Pancreas (tissue), 10 donors: ENCODE data around the gene ID4. TPM values are rescaled to one million over a fixed set of nuclear protein-coding genes. Genes with fewer than 3 reads are reported as not detected.

Source experiments
- ATAC-seq, 4 donors: fragments of 200-7000 bp; cut with Tn5 transposase; one replicate each; pipeline versions ENCODE4 v1.8.0 to v1.9.1; 2020; ENCODE audit warnings: mild to moderate bottlenecking in 4 of 4, moderate library complexity in 4 of 4
- DNase-seq, 6 donors: peaks; one replicate each; pipeline ENCODE4 v3.0.0-alpha.2; 2020
- FAIRE-seq: peaks from 2 replicates; lab custom pipeline; 2012; peaks lifted over from hg19 to GRCh38; lab: Jason Lieb, UNC
- H3K27ac ChIP-seq, 4 donors: fragments of 200-600 bp; sonication (generic); 1 replicate in 3 of 4; 2 replicates in 1 of 4; pipeline versions ENCODE4 v1.5.0 to v1.8.0; 2020
- H3K27me3 ChIP-seq, 4 donors: fragments of 200-600 bp; one replicate each; pipeline ENCODE4 v1.8.0; 2021
- H3K36me3 ChIP-seq, 3 donors: fragments of 200-600 bp; sonication (generic) in 1 of 3; one replicate each; pipeline versions ENCODE4 v1.5.0 to v1.8.0; 2020 to 2021
- H3K4me1 ChIP-seq, 3 donors: fragments of 200-600 bp; one replicate each; pipeline ENCODE4 v1.8.0; 2021
- H3K4me3 ChIP-seq, 4 donors: fragments of 200-600 bp; sonication (generic) in 2 of 4; one replicate each; pipeline versions ENCODE4 v1.5.0 to v1.8.0; 2020 to 2021
- H3K9me3 ChIP-seq, 4 donors: fragments of 200-600 bp; one replicate each; pipeline ENCODE4 v1.8.0; 2021
- WGBS, 2 donors: extraction: QIAGEN DNeasy Blood & Tissue Kit; methylation state at CpG; one replicate each; pipeline ENCODE4 v1.1.7; 2013; 5-methylcytosine and 5-hydroxymethylcytosine counted together
- intact Hi-C, 3 donors: fragments of 100-400 bp; cut with DNase I; formaldehyde crosslinking; loops; one replicate each; pipeline versions ENCODE4 v1.11.1 to v1.14.2; 2022
- polyA plus RNA-seq, 2 donors: library from polyadenylated mRNA; stranded (reverse); fragments of 200-250 nt; gene quantifications; one replicate each; pipeline ENCODE4 v1.2.3, GENCODE V29; 2013
- total RNA-seq, 6 donors: library from RNA; stranded (reverse); fragmentation: NEBNext Ultra II Directional in 4 of 6; extraction: Animal tissue kit (Norgen Biotek cat#: 25700) in 4 of 6; gene quantifications; one replicate each; pipeline versions ENCODE4 v1.2.1 to v1.2.4, GENCODE V29; 2021 to 2023
- TF ChIP-seq, protein P1 (sequence below), 4 donors: fragments of 200-600 bp; sonication (generic) in 3 of 4; IDR thresholded peaks; one replicate each; pipeline versions ENCODE4 v1.5.0 to v1.8.0; 2021; ENCODE audit warnings: antibody characterized with exemption in 4 of 4
- donor health status: healthy with polysubstance abuse.
- donor health status: DM: no; HTN: no; CAD: no; lungs with moderate emphysema.
- donor health status: DM: no; HTN: no; CAD: no.
- donor health status: control.
- donor health status: control.
- donor health status: Bipolar disorder and iron deficiency.
- donor health status: DM: yes; HTN: yes; CAD: no.
- donor health status: DM: no; HTN: no; CAD: no.
- donor health status: DM: no; HTN: no; CAD: no.
- donor health status: DM: yes; HTN: yes; CAD: no.

The ID4 gene
- total and polyA plus RNA-seq, 8 donors = 11.8 to 23.0 (median 16.8) TPM

- TF ChIP-seq, protein P1, sequence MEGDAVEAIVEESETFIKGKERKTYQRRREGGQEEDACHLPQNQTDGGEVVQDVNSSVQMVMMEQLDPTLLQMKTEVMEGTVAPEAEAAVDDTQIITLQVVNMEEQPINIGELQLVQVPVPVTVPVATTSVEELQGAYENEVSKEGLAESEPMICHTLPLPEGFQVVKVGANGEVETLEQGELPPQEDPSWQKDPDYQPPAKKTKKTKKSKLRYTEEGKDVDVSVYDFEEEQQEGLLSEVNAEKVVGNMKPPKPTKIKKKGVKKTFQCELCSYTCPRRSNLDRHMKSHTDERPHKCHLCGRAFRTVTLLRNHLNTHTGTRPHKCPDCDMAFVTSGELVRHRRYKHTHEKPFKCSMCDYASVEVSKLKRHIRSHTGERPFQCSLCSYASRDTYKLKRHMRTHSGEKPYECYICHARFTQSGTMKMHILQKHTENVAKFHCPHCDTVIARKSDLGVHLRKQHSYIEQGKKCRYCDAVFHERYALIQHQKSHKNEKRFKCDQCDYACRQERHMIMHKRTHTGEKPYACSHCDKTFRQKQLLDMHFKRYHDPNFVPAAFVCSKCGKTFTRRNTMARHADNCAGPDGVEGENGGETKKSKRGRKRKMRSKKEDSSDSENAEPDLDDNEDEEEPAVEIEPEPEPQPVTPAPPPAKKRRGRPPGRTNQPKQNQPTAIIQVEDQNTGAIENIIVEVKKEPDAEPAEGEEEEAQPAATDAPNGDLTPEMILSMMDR (IDR thresholded peaks at IDR 0.05) = no peak
- no peaks in the 10 kb centered on the region for H3K9me3 ChIP-seq
- FAIRE-seq (no peak), DNase-seq (no peak), ATAC-seq (no peak)
- no peaks in the 10 kb centered on the region for H3K36me3 ChIP-seq
- 56 to 58% methylated on average over 3 of the region's 3 CpGs for WGBS, 2 donors
- peak overlapping the region in 1 of 4 donors; percentile 17 for H3K27ac ChIP-seq
- intact Hi-C loops = no loop called here
- H3K27me3 ChIP-seq = peaks cover 0 to 6% (median 0%) of the 10 kb centered on the region in 4 donors
- H3K4me3 ChIP-seq = peak overlapping the region in 1 of 4 donors; percentile 67
- peaks cover 0 to 3% (median 0%) of the 10 kb centered on the region in 3 donors for H3K4me1 ChIP-seq
Measured at GRCh38 chr6:19841181-19841580, 4.0 kb downstream of the ID4 start.

DNA sequence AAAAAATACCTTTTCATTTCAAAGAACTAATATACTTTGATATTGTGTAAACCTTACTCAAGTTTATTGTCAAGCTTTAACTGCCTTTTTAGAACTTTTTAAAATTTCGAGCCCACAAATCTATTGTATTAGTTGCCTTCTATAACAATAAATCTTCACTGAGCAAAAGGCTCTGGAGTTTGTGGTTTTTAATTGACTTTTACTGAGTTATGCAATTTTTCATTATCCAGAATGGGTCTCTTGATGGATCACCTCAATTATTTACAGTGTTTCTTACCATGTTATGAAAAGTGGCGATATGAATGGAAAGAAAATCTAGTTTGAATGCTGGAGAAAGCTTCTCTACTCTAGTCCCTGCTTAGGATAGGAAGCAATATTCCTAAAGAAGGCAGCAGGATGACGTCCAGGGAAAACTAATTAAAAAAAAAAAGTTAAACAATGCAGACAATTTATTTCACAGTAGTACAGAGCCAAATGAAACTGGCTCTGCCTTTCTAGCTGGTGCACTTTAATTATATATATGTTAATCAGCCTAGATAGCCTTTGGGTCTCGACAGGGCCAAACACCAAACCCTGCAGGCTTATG is 5.0 kb downstream of the ID4 start:
- no peak for FAIRE-seq
- intact Hi-C loops = no loop called here
- ATAC-seq = no peak
- H3K4me3 ChIP-seq = no peak overlapping the region
- peaks cover 0 to 3% (median 0%) of the 10 kb centered on the region in 3 donors for H3K4me1 ChIP-seq
- H3K27ac ChIP-seq = no peak overlapping the region
- TF ChIP-seq, protein P1 (IDR thresholded peaks at IDR 0.05) = no peak
- no peaks in the 10 kb centered on the region for H3K9me3 ChIP-seq
- peaks cover 0 to 6% (median 0%) of the 10 kb centered on the region in 4 donors for H3K27me3 ChIP-seq
- DNase-seq = no peak
- no peaks in the 10 kb centered on the region for H3K36me3 ChIP-seq
- WGBS, 2 donors = 27 to 47% methylated on average over 4 of the region's 4 CpGs

DNA sequence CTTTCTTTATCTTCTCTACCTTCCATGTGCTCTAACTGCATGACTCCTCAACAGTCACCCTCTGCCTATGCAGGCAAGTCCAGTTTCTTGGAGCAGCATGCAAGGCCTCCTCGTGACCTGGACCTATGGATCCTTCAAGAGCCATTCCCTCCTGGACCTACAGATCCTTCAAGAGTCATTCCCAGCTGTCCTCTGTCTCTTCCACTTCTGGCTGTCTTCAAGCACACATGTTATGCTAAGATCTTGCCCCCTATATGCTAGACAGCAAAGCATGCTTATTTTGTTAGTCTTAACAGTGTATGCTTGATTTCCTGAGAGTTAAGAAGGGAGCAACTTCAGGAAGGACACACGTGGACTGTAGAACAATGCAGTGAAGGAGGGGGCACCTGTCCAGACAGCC is 7.5 kb downstream of the ID4 start:
- Histone ChIP-seq H3K36me3 (no peaks in the 10 kb centered on the region), H3K4me3 (no peak overlapping the region), H3K9me3 (no peaks in the 10 kb centered on the region), H3K27me3 (peaks cover 0 to 6% (median 0%) of the 10 kb centered on the region in 4 donors), H3K4me1 (peaks cover 0 to 3% (median 0%) of the 10 kb centered on the region in 3 donors), H3K27ac (no peak overlapping the region)
- intact Hi-C loops = no loop called here
- WGBS, 2 donors = 73 to 91% methylated on average over 2 of the region's 2 CpGs
- DNase-seq (no peak), ATAC-seq (no peak), FAIRE-seq (no peak)
- TF ChIP-seq, protein P1 (IDR thresholded peaks at IDR 0.05) = no peak

DNA sequence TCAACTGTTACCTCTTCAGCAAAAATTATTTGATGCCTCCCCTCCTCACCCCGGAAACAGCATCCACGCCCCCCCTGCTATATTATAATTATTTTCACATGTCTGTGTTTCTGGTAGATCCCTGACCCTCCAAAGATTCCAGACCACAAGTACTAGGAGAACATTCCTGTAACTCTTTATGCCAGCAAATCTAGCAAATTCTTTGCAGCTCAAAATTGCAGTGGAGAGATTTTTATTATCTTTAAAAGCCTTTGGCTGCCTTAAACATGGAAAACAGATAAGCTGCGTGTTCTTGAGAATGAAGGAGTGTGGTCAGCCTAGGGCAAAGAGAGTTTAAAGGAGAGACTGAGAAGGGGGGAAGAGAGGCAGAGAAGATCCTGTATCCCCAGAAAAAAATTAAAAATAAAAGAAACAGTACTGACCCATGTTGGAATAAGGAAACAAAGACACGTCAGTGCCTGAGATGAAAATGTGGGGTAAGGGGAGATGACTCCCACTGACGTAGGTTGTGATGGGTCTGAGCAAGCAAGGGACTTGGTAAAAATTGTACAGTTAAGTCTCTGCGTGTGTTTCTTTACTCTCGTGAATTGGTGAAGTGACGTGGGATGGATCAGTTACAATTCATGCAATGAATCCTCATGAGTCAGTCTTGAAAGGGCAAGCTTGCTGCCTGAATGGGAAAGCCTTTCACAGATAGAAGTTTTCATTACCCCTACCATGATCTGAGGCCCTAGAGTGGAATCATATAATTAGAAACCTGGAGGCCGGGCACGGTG is 8.3 kb downstream of the ID4 start:
- TF ChIP-seq, protein P1 (IDR thresholded peaks at IDR 0.05) = no peak
- Histone ChIP-seq H3K4me1 (peaks cover 0 to 3% (median 0%) of the 10 kb centered on the region in 3 donors), H3K27me3 (peaks cover 0 to 4% (median 0%) of the 10 kb centered on the region in 4 donors), H3K4me3 (no peak overlapping the region), H3K36me3 (no peaks in the 10 kb centered on the region), H3K9me3 (no peaks in the 10 kb centered on the region), H3K27ac (no peak overlapping the region)
- ATAC-seq = no peak
- intact Hi-C loops = no loop called here
- no peak for DNase-seq
- WGBS, 2 donors = 84 to 88% methylated on average over 10 of the region's 10 CpGs
- no peak for FAIRE-seq
